Fibroblast of peridontal ligament (primary cell): ENCODE results near the gene CTPS1.

Experiments used
- DNase-seq: peaks from one replicate; pipeline ENCODE4 v3.0.0-alpha.2; 2010; ENCODE audit errors: extremely low read depth

The CTPS1 gene

DNA sequence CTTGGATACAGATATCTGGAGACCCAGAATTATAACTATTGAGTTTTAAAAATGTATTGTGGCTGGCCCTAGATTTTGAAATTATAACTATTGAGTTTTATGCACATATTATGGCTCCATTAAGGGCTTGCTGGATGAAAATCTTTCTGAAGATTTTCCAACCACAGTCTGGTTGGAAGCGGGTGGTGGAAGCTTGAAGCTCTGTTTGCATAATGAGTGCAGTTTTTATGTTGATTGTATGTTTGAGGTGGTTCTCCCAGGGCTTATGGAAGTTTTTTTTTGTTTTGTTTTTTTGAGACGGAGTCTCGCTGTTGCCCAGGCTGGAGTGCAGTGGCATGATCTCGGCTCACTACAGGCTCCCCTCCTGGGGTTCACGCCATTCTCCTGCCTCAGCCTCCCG, 10.1 kb upstream of the CTPS1 start:
- no peak for DNase-seq

DNA sequence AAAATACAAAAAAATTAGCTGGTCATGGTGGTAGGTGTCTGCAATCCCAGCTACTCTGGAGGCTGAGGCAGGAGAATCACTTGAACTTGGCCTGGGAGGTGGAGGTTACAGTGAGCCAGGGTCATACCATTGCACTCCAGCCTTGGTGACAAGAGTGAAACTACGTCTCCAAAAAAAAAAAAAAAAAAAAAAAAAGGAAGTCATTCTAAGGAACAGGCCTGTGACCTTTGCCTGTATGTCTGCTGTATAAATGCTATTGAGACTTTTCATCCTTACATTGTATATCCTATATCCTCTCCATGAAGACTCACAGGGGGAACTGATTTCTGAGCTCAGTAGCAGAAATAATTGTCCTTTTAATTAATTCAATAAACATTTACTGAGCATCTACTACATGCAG, 7.5 kb upstream of the CTPS1 start:
- DNase-seq, result no peak

GRCh38 chr1:40973912-40974311, 5.6 kb upstream of the CTPS1 start:
- no peak for DNase-seq

DNA sequence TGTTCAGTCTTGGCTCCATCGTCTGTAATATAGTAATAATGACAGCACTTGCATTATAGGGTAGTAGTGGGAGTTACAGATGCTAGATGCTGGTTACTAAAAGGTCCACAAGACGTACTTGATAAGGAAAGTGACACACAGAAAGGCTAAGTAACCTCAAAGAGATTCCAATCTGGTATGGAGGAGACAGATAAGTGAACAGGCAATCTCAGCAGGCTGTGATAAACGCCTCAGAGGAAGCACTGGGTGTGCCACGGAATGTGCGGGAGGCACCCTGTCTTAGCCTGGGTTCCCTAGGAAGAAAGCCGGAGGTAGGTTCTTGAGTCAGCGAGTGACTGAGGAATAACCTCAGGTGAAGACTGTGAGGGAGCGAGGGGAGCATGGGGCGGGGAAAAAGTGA, 4.6 kb upstream of the CTPS1 start:
- DNase-seq, result no peak

DNA sequence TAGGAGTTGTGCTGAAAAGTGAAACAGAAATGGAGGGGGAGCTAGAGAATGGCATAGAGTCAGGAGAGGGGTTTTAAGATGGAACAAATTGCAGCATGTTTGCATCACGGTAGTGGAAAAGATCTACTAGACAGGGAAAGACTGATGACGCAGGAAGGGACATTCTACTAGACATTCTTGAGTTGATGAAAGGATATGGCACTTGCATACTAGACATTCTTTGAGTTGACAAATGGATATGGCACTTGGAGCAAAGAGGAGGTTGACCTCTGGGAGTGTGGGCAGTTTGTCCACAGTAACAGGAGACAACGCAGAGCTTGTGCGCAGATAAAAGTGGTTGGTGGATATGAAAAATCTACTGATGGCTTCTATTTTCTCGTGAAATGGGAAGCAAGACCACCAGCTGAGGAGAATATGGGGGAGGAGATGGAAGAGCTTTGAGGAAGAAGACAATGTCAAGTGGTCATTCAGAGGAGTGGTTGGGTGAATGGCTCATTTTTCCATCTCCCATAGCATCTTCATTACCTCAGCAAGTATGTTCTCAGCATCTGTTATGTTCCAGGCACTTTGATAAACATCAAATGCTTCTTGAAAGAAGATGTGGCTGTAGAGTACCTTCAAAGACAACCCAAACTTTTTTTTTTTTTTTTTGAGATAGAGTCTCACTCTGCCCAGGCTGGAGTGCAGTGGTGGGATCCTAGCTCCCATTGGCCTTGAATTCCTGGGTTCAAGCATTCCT, 2.4 kb upstream of the CTPS1 start:
- DNase-seq, result peak; percentile 59

DNA sequence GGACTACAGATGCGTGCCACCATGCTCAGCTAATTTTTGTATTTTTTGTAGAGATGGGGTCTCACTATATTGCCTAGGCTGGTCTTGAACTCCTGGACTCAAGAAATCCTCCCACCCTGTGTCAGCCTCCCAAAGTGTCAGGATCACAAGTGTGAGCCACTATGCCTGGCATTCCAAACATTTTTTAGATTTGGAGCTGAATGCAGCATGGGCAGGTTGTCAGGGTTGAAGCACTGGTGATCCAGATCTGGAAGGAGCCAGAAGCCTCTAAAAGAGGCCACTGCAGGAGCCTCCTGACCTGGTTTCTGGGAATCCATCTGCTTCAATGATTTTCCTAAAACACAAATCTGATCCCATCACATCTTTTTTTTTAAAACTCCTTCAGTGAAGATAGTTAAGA, 1.8 kb upstream of the CTPS1 start:
- no peak for DNase-seq

DNA sequence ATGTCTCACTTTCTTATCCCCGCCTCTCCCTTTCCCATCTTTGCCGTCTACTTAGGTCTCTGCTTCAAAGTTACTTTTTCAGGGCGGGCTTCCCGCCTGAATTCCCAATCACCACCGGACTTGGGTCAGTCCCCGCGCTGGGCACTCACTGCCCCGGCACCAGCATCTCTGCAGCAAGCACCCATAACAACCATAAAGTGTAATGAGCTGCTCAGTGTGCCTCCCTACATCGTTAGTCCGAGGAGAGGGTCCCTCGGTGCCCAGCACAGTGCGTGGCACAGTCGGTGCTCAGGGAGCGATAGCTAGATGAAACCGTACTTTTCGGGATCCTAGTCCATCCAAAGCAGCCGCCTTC, 633 bp upstream of the CTPS1 start:
- DNase-seq, result no peak

GRCh38 chr1:40980068-40980452, 564 bp downstream of the CTPS1 start:
- DNase-seq, result no peak

DNA sequence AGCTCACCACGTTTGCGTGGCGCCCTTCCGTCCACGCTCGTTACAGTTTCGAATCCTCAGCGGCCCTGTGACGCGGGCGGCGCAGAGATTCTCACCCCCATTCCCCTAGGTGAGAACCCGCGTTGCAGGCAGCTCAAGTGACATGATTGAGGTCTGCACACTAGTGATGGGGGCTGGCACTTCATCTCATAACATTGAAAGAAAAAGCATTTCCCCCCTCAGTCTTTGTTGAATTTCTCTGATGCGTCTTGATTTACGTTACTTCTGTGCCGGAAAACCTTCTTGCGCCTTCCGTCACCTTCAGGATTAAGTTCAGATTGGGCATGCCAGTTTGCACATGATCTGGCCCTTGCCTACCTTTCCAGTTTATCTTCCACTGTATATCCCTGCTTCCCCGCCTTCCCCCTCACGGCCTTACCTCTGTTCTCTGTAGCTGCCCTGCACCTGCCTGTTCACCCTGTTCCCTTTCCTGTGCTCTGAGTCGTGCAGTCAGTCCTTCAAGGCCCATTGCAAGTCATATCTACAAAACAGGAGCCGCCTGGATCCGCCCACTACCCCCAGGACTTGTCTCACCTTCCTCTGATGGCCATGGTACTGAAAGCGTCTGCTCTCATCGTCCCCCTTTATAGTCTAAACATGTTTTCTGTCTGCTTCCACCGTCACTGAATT, 1.1 kb downstream of the CTPS1 start:
- DNase-seq, result no peak

DNA sequence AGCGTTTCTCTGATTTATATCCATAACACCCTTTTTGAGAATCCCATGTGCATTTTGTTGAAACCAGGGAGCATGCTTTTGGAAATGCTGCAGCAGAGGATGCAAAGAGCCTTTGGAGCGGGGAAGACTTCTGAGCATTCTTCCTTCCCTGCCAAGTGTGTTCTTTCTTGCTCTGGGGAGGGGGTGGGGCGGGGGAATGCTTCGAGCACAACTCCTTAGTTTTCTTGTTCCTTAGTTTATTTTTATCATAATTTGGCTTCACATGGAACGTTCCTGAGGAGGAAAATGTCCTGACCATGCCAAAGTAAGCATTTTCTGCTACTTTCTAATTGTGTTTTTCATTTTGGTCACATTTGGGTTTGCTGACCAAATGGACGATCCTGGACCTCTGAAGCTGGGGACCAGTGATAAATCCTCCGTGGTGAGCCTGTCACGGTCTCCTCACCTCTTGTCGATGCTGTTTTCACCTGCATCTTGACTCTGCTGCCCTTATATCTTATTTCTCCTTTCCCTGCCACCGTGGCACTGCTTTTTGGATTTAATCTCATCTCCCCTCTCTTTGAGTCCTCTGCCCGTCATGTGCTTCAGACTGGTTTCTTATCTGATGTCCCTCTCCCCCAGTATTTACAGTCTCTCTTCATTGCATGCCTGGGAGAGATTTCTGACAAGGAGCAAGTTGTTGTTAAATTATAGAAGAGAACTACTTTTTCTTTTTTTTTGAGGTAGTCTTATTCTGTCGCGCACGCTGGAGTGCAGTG, 2.4 kb downstream of the CTPS1 start:
- DNase-seq, result peak; percentile 49

DNA sequence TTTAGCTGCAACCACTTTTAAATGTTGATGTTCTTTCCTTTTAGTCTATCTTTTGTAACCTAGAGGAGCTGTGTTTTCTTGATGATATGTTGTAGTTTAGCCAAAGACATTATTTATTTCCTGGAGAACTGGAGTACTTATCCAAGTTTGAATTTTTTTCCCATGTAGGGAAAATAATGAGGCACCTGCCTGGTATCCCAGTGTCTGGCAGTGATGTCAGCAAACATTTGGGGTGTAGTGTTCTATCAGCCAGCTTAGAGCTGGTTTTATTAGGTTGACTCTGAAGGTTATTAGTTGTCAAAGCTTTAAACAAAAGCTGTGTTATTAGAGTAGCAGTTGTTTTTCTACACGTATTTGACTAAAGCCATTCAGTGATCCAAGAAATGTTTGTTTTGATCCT, 3.2 kb downstream of the CTPS1 start:
- no peak for DNase-seq

GRCh38 chr1:40983286-40983685, 3.8 kb downstream of the CTPS1 start:
- DNase-seq, result no peak

DNA sequence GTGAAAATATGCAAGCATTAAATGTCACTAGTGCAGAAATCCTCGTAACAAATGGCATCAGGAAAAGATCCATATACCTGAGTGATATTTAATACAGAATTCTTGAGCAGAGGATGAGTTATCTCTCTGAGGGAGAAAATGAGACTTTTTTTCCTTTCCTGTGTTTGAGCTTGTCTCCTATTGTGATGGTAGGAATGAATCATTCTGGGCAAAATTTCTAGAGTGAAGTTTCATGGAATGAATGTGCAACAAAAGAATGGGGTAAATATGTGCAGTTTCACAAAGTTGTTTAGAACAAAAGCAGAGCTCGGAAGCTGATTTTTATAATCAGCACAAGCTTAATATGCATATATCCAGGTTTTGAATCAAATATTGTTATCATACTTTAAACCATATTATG, 4.6 kb downstream of the CTPS1 start:
- DNase-seq, result peak; percentile 74

DNA sequence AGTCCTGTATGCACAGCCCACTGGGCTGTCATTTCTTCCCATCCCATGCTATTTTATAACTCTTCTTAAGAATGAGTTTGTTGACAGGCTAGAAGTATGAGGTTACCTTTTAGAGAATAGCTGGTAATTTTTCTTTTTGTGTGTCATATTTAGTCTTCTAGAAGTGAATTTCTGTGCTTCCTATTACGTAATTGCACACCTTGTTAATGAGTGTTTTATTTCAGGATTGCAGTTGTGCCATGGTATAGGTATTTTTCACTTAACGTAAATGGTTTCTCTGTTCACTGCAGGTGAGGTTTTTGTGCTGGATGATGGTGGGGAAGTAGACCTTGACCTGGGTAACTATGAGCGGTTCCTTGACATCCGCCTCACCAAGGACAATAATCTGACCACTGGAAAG, 5.0 kb downstream of the CTPS1 start:
- DNase-seq, result no peak

- no peak for DNase-seq
Measured at GRCh38 chr1:40985161-40985560, 5.7 kb downstream of the CTPS1 start.

- DNase-seq, result no peak
Measured at GRCh38 chr1:40985875-40986274, 6.4 kb downstream of the CTPS1 start.

DNA sequence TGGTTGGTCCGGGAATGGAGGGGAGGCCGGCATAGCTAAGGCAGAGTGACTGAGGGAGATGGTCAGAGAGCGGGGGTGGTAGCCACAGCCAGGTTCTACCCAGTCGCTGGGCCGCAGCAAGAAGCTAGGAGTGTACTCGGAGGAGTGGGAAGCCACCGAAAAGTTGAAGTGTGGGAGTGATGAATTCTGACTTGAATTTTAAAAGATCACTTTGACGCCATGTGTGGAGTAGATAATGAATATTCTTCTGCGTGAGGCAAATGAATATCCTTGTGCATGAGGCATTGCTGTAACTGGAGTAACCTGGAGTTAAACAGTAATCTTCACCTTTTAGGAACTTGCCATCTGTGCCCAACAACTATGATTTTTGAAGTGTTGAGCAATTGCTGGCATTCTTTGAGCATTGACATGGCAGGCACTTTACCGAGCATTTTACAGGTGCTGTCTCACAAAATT, 6.9 kb downstream of the CTPS1 start:
- DNase-seq, result no peak

DNA sequence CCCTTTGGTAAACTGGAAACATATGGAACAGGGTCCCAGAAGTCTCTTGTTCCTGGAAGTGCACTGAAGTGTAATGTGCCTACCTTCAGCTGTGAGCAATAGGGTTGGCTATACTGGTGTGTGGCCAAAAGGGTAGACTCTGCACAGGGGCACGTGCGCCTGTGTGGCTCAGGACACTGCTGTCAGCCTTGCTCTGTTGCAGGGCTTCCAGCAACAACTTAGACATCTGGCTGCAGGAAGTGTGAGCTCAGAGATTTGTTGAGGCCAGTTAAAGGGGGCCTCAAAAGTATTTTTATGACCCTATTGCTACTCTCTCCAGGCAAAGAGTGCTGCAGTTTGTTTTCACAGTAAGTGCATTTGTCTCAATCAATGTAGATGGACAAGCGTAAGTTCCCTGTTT, 7.5 kb downstream of the CTPS1 start:
- DNase-seq, result no peak

GRCh38 chr1:40987439-40988276, 8.2 kb downstream of the CTPS1 start:
- no peak for DNase-seq

GRCh38 chr1:40988280-40988679, 8.8 kb downstream of the CTPS1 start:
- DNase-seq, result no peak

DNA sequence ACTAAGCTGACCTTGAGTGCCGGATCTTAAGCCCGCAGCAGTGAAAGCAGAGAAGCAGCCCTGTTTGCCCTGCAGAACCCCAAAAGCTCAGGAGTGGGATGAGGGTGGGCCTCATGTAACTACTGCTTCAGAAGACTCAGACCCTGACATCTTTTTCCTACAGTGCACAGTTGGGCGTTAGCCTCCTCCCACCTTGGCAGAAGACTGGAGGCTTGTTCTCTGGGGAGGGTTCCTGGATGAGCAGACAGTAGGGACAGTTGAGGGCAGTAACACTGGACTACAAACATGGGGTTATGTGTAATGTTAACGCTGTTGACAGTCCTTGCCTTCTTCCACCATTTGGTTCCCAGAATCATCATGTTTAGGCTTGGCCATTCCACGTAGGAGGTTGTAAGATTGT, 9.6 kb downstream of the CTPS1 start:
- DNase-seq, result no peak

GRCh38 chr1:40997096-40997495, 17.6 kb downstream of the CTPS1 start:
- no peak for DNase-seq
